AG04450 (cell line): ENCODE results near the gene LRRN1. TPM values are rescaled to one million over a fixed set of nuclear protein-coding genes. Genes with fewer than 3 reads are reported as not detected.

ENCODE experiments used
- CTCF ChIA-PET: fragments of 300-600, 350-600 bp; formaldehyde crosslinking; extraction: SDS; loops from one replicate; lab custom pipeline; 2022; ENCODE audit warnings: antibody characterized with exemption, inconsistent platforms; lab: Charles Lee
- POLR2A ChIA-PET: fragments of 350-600 bp; formaldehyde crosslinking; extraction: SDS; loops from one replicate; lab custom pipeline; 2021; ENCODE audit warnings: antibody characterized with exemption, inconsistent platforms; lab: Yijun Ruan, JAX
- DNase-seq: peaks from one replicate; pipeline ENCODE4 v3.0.0-alpha.2; 2011; ENCODE audit warnings: low read depth, low spot score
- H3K27ac ChIP-seq: one replicate; pipeline ENCODE4 v1.5.1; 2012; ENCODE audit warnings: low read depth, low read length, control low read depth
- H3K27me3 ChIP-seq: one replicate; pipeline ENCODE4 v1.6.0; 2012; ENCODE audit warnings: low read length; ENCODE audit not compliant: control insufficient read depth, insufficient read depth
- H3K4me3 ChIP-seq: 2 replicates; pipeline ENCODE4 v1.5.1; 2011; ENCODE audit warnings: mild to moderate bottlenecking, low read depth, low read length, control low read depth
- H3K9me3 ChIP-seq: 2 replicates; pipeline ENCODE4 v1.5.1; 2012; ENCODE audit warnings: low read length; ENCODE audit not compliant: control insufficient read depth, insufficient read depth
- polyA minus RNA-seq: library from RNA; depleted of rRNA, polyadenylated mRNA; stranded (reverse); fragments of >200 nt; gene quantifications from 2 replicates; pipeline ENCODE4 v1.2.3, GENCODE V29; 2011; rRNA and poly(A)+ RNA removed
- polyA plus RNA-seq: library from polyadenylated mRNA; depleted of rRNA; stranded (reverse); fragments of >200 nt; gene quantifications from 2 replicates; pipeline ENCODE4 v1.2.3, GENCODE V29; 2011; rRNA removed
- TF ChIP-seq, protein P1 (sequence below): IDR thresholded peaks from 2 replicates; pipeline ENCODE4 v1.5.1; 2011; ENCODE audit warnings: low read depth, low read length, control low read depth, inconsistent platforms

Gene LRRN1
- polyA plus RNA-seq = not detected in 2 replicates
- not detected in 2 replicates for polyA minus RNA-seq

DNA sequence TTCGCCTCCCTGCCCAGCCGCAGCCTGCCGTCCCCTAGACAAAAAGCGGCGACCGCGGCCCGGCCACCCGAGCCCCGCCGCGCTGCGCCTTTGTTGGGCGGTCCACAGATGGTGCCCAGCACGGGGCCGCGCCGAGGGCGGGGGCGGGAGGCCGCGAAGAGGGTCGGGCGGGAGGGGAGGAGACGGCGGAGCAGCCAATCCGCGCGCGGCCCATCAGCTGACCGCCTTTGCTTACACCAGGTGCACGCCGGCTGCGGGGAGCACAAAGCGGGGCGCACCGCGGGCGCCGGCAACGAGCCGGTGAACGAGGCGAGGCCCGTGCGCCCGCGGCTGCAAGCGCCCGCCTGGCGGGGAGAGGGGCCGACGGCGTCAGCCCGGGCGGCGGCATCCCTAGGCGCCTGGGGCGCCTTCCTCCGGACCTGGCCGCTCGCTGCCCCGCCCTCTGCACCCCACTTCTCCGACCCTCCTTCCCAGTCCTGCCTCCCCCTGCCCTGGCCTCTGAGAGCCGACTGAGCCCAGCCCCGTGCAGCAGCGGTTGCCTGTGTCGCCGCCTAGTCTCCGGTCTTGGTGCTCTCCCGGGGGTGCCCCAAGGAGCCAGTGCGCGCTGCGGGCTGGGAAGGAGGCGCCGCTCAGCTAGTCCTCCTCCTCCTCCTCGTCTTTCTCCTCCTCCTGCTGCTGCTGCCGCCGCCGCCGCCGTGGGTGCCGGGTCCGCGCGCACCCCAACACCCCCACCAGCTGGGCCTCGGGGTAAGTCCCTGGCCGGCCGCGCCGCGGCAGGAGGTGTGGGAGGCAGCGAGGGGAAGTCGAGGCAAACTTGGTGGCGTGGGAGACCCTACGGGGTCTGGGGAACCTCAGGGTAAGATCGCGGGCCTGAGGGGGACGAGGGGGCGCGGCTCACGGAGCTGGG, at the start of gene LRRN1:
Gene LRRN1, plus strand, starts transcription at position 259 of the 907 bp plus-strand sequence. CDS start 45,211 bp downstream, outside the sequence.
- TF ChIP-seq, protein P1, sequence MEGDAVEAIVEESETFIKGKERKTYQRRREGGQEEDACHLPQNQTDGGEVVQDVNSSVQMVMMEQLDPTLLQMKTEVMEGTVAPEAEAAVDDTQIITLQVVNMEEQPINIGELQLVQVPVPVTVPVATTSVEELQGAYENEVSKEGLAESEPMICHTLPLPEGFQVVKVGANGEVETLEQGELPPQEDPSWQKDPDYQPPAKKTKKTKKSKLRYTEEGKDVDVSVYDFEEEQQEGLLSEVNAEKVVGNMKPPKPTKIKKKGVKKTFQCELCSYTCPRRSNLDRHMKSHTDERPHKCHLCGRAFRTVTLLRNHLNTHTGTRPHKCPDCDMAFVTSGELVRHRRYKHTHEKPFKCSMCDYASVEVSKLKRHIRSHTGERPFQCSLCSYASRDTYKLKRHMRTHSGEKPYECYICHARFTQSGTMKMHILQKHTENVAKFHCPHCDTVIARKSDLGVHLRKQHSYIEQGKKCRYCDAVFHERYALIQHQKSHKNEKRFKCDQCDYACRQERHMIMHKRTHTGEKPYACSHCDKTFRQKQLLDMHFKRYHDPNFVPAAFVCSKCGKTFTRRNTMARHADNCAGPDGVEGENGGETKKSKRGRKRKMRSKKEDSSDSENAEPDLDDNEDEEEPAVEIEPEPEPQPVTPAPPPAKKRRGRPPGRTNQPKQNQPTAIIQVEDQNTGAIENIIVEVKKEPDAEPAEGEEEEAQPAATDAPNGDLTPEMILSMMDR = no peak
- Histone ChIP-seq H3K27me3 (no peaks in the 10 kb centered on the region), H3K9me3 (peaks cover 23% of the 10 kb centered on the region), H3K4me3 (no peak within 1 kb of the TSS), H3K27ac (no peak within 1 kb of the TSS)
- ChIA-PET POLR2A (no interaction called here), CTCF (no interaction called here)
- DNase-seq = no peak

DNA sequence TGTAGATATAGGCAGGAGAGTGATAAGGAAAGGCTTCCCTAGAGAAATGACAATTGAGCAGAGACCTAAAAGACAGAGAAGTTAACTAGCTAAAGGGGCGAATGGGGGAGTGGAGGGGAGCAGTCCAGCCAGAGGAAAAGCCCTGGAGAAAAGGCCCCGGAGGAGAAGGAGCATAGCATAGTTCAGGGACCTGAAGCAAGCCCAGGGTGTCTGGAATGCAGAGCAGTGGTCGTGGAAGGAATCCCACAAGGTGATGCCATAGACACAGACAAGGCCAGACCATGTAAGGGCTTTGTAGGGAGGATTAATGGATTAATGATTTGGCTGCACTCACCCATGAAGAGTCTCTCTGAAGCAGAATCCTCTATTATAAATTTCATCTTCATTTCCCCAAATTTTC, 45.8 kb upstream of the LRRN1 start:
- Histone ChIP-seq H3K4me3 (no peak overlapping the region), H3K27me3 (no peaks in the 10 kb centered on the region), H3K27ac (no peak overlapping the region), H3K9me3 (peaks cover 16% of the 10 kb centered on the region)
- TF ChIP-seq, protein P1 = no peak
- DNase-seq = no peak
- ChIA-PET POLR2A (no interaction called here), CTCF (no interaction called here)

DNA sequence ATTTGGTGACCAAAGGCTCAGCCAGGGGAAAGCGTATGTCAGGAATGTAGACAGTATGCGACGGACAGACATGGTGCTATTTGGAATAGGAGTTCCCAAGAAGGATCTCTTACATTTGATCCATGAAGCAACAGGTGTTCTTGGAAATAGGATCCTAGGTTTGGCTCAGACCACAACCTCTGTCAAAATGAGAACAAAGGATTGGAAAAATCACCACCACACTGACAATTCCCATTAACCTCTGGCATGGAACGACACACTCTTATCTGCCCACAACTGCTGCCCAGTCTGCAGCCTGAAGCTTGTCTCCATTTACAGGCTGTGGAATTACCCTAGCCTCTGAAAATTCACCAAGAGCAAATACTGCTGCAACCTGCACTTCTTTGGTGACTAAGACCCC, 33.6 kb upstream of the LRRN1 start:
- DNase-seq = no peak
- no peak overlapping the region for H3K4me3 ChIP-seq
- H3K27ac ChIP-seq = no peak overlapping the region
- H3K27me3 ChIP-seq = no peaks in the 10 kb centered on the region
- CTCF ChIA-PET = no interaction called here
- POLR2A ChIA-PET = no interaction called here
- peaks cover 5% of the 10 kb centered on the region; the same call in 1 of the 2 replicates for H3K9me3 ChIP-seq
- TF ChIP-seq, protein P1 = no peak

DNA sequence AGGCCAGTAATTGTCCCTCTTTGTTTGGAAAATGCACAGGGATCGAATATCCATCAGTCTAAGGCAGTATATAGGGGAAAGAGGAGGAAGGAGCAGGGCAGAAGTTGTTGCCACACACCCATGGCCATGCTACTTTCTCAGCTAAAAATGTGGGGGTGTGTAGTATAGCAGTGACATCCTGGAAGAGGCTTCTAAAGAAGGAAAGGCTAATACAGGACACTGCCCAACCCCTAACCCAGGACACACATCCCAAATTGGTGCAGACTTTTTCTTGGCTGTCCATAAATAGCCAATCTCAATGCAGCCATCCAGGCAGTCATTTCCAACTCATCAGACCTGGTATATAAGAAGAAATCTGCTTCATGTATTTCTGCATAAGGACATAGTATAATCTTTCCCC, 33.1 kb upstream of the LRRN1 start:
- Histone ChIP-seq H3K27me3 (no peaks in the 10 kb centered on the region), H3K9me3 (peaks cover 5% of the 10 kb centered on the region; the same call in 1 of the 2 replicates), H3K4me3 (no peak overlapping the region), H3K27ac (no peak overlapping the region)
- POLR2A ChIA-PET = no interaction called here
- DNase-seq = no peak
- TF ChIP-seq, protein P1 = no peak
- CTCF ChIA-PET = no interaction called here

DNA sequence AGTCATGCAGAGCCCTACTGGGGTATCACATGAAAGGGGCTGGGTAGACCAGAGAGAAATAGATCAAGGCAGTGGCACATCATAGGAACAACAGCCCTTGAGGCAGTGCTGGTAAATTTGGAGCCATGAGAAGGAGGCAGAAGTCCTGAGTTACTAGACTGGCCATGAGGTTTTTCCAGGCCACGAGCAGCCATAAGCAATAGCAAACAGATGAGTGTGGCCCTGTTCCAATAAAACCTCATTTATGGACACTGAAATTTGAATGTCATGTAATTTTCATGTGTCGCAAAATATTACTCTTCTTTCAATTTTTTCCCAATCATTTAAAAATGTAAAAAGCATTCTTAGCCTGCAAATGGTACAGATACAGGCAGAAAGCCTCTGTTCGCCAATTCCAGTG, 28.1 kb upstream of the LRRN1 start:
- Histone ChIP-seq H3K27me3 (no peaks in the 10 kb centered on the region), H3K4me3 (no peak overlapping the region), H3K27ac (no peak overlapping the region), H3K9me3 (peaks cover 8% of the 10 kb centered on the region)
- ChIA-PET CTCF (no interaction called here), POLR2A (no interaction called here)
- TF ChIP-seq, protein P1 = no peak
- DNase-seq = no peak
